ENCODE measurements around the gene TAX1BP3. TPM values are rescaled to one million over a fixed set of nuclear protein-coding genes. Genes with fewer than 3 reads are reported as not detected.

Gene TAX1BP3
- total RNA-seq, 2 donors from 2014 or later: 212 to 227 TPM

DNA sequence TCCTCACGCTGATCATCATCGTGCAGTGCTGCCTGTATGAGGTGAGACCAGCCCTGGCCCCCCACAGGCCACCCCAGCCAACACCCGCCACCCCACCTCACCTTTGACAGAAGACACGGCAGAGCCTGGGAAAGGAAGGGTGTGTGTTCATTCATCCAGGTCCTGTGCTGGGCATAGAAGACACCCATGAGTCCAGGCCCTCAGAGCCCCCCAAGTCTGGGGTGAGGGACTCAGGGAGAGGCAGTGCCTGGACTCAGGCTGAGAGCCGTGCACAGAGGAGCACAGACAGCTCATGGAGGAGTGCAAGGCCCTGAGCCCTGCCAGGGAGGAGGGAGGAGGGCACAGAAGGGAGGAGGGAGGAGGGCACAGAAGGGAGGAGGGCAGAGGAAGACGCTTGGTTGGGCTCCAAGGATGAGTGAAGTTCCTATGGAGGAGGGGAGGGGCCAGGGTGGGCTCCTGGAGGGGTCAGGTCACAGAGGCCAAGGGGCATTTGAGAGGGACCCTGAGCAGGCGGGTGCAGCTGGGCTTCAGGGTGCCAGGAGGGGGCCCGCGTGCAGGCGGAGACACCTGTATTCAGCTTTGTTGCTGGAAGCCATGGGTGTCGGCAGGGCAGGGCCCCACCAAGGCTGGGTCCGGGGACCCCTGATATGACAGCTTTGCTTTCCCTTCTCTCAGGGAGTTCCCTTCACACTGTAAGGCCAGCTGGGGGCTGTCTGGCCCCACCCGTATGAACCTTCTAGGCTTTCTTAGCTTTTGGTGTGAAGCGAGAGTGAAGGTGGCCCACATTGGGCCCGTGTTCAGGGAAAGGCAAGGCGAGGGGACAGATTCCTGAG, 11.4 kb downstream of the TAX1BP3 start:
- Histone ChIP-seq H3K27me3 (no peaks in the 10 kb centered on the region), H3K27ac (no peak overlapping the region), H3K36me3 (no peaks in the 10 kb centered on the region), H3K4me3 (no peak overlapping the region), H3K9me3 (no peaks in the 10 kb centered on the region), H3K4me1 (peaks cover 0 to 31% of the 10 kb centered on the region in 2 donors)
- TF ChIP-seq, protein P1, sequence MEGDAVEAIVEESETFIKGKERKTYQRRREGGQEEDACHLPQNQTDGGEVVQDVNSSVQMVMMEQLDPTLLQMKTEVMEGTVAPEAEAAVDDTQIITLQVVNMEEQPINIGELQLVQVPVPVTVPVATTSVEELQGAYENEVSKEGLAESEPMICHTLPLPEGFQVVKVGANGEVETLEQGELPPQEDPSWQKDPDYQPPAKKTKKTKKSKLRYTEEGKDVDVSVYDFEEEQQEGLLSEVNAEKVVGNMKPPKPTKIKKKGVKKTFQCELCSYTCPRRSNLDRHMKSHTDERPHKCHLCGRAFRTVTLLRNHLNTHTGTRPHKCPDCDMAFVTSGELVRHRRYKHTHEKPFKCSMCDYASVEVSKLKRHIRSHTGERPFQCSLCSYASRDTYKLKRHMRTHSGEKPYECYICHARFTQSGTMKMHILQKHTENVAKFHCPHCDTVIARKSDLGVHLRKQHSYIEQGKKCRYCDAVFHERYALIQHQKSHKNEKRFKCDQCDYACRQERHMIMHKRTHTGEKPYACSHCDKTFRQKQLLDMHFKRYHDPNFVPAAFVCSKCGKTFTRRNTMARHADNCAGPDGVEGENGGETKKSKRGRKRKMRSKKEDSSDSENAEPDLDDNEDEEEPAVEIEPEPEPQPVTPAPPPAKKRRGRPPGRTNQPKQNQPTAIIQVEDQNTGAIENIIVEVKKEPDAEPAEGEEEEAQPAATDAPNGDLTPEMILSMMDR (IDR thresholded peaks at IDR 0.05): no peak
- DNase-seq (ENCODE audit: low spot score): no peak

DNA sequence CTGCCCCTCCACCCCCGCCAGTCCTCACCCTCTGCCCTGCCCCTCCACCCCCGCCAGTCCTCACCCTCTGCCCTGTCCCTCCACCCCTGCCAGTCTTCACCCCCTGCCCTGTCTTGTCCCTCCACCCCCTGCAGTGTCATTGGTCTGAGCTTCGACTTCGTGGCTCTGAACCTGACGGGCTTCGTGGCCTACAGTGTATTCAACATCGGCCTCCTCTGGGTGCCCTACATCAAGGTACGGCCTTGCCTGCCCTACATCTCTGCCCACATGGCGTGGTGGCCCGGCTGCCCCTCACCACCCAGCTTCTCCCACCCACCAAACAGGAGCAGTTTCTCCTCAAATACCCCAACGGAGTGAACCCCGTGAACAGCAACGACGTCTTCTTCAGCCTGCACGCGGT, 12.0 kb downstream of the TAX1BP3 start:
- H3K27me3 ChIP-seq: no peaks in the 10 kb centered on the region
- no peaks in the 10 kb centered on the region for H3K36me3 ChIP-seq
- DNase-seq (ENCODE audit: low spot score): no peak
- peaks cover 0 to 31% of the 10 kb centered on the region in 2 donors for H3K4me1 ChIP-seq
- no peak overlapping the region for H3K27ac ChIP-seq
- H3K9me3 ChIP-seq: no peaks in the 10 kb centered on the region
- H3K4me3 ChIP-seq: no peak overlapping the region
- TF ChIP-seq, protein P1 (IDR thresholded peaks at IDR 0.05): no peak

DNA sequence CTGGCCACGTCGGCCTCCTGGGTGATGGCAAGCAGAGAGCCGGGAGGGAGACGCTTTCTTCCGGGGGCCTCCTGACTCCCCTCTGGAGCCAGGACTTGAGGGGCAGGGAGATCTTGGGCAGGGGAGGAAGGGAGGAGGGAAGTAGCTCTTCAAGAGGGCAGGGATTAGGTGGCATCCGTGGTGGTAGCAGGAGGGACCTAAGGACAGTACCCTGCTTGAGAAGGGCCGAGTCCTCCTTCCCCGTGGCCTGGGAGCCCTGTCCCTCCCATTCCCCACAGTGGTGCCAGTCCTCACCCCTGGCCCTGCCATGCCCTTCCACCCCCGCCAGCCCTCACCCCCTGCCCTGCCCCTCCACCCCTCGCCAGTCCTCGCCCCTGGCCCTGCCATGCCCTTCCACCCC, 12.6 kb downstream of the TAX1BP3 start:
- TF ChIP-seq, protein P1 (IDR thresholded peaks at IDR 0.05): no peak
- Histone ChIP-seq H3K9me3 (no peaks in the 10 kb centered on the region), H3K36me3 (no peaks in the 10 kb centered on the region)

DNA sequence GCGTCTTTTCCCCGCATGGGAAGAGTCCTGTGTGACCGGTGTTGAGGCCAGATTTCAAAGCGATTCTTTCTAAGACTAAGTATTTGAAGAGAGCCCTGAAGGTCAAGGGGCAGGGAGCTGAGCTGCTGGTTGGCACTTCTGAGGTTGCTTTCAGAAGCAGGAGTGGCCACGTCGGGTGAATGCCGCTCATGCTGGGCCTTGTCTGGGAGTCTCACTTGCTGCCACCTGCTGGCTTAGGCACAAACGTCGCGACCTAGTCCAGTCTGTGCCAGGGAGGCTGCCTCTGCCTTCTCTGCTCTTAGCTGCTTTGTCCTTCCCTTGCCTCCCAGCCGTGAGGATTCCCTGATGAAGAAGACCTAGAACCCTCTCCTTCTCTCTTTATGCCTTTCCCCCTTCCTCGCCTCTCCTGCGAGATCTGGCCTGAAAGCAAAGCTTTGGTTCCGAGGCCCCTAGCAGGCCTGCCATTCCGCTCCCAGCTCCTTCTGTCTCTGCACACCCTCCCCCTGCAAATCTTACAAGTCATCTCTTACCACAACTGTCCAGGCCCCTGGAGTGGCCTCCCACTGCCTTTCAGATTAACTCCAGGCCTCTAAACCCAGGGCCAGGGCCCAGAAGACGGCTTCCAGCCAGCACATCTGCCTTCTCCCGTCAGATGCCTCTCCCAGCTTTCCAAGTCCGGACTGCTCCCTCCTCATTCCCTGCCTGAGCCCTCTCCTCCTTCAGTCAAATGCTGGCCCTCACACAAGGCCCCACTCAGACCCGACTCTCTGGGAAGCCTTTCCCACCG, 20.4 kb downstream of the TAX1BP3 start:
- no peaks in the 10 kb centered on the region for H3K9me3 ChIP-seq
- no peaks in the 10 kb centered on the region for H3K27me3 ChIP-seq
- no peak for DNase-seq (ENCODE audit: low spot score)
- H3K4me1 ChIP-seq: no peaks in the 10 kb centered on the region
- H3K36me3 ChIP-seq: peaks cover 28% of the 10 kb centered on the region
- TF ChIP-seq, protein P1 (IDR thresholded peaks at IDR 0.05): peak; percentile 28 to 59
- no peak overlapping the region for H3K4me3 ChIP-seq
- no peak overlapping the region for H3K27ac ChIP-seq

More for the DNA sequence above, 12.6 kb downstream of the TAX1BP3 start:
- Histone ChIP-seq H3K27ac (no peak overlapping the region), H3K27me3 (no peaks in the 10 kb centered on the region), H3K4me1 (peaks cover 0 to 28% of the 10 kb centered on the region in 2 donors), H3K4me3 (no peak overlapping the region)
- no peak for DNase-seq (ENCODE audit: low spot score)

DNA sequence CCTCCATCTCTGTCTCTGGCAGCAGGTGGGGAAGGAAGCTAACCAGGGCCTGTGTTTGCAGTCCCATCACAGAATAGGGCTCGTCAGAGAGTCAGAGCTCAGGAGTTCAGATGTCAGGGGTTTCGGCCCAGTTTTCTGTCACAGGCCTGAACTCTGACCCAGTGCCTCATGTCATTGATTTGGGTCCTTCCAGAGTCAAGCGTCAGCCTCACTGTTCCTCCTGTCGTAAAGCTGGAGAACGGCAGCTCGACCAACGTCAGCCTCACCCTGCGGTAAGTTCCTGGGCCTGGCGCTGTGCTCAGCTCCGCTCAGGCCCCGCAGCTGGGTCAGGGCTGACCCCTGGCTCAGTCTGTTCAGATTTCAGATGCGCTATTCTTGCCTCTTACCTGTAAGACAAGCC, 21.1 kb downstream of the TAX1BP3 start:
- no peak overlapping the region for H3K4me3 ChIP-seq
- H3K27me3 ChIP-seq: no peaks in the 10 kb centered on the region
- TF ChIP-seq, protein P1 (IDR thresholded peaks at IDR 0.05): no peak
- peaks cover 28% of the 10 kb centered on the region for H3K36me3 ChIP-seq
- no peaks in the 10 kb centered on the region for H3K4me1 ChIP-seq
- DNase-seq (ENCODE audit: low spot score): no peak
- H3K27ac ChIP-seq: no peak overlapping the region
- no peaks in the 10 kb centered on the region for H3K9me3 ChIP-seq
